Urinary bladder (tissue), 4 donors: ENCODE measurements around the gene ANKRD62. TPM values are rescaled to one million over a fixed set of nuclear protein-coding genes. Genes with fewer than 3 reads are reported as not detected.
"Not testable (repeated sequence)": the region's sequence is repeated elsewhere in the genome, so short reads cannot be mapped to it uniquely, and the experiment has no call there.

ENCODE experiments used
- DNase-seq: peaks from one replicate; pipeline ENCODE4 v3.0.0-alpha.2; 2015; ENCODE audit errors: extremely low spot score
- H3K27ac ChIP-seq: one replicate; pipeline ENCODE4 v1.5.1; 2013; ENCODE audit warnings: low read depth, mild to moderate bottlenecking, moderate library complexity
- H3K36me3 ChIP-seq: one replicate; pipeline ENCODE4 v1.6.1; 2013; ENCODE audit warnings: mild to moderate bottlenecking, moderate library complexity; ENCODE audit not compliant: insufficient read depth
- H3K4me1 ChIP-seq: one replicate; pipeline ENCODE4 v1.6.1; 2013; ENCODE audit warnings: mild to moderate bottlenecking, moderate library complexity; ENCODE audit not compliant: insufficient read depth
- H3K4me3 ChIP-seq: one replicate; pipeline ENCODE4 v1.5.1; 2013; ENCODE audit warnings: low read depth, low read length
- WGBS: extraction: QIAGEN DNeasy Blood & Tissue Kit; methylation state at CpG from one replicate; pipeline ENCODE4 v1.1.7; 2013; 5-methylcytosine and 5-hydroxymethylcytosine counted together
- polyA plus RNA-seq: library from polyadenylated mRNA; stranded (reverse); fragments of 200-250 nt; gene quantifications from one replicate; pipeline ENCODE4 v1.2.3, GENCODE V29; 2013
- small RNA-seq: library from RNA; depleted of rRNA; stranded (forward); fragments of <200 nt; gene quantifications from one replicate; pipeline ENCODE3, GENCODE V24; 2014
- total RNA-seq: library from RNA; depleted of rRNA; stranded (reverse); fragments of >200 nt; gene quantifications from one replicate; pipeline ENCODE4 v1.2.3, GENCODE V29; 2014
- donor health status: healthy with polysubstance abuse.
- donor health status: healthy.

The ANKRD62 gene
- total and polyA plus RNA-seq, 2 donors: 0.11 TPM; not detected in 1

- H3K27ac ChIP-seq, H3K4me3 ChIP-seq, DNase-seq, H3K4me1 ChIP-seq, H3K36me3 ChIP-seq: not testable (repeated sequence)
- WGBS: no CpG with 5 or more reads among the region's 5 CpGs
Measured at GRCh38 chr18:12149431-12149830, 55.8 kb downstream of the ANKRD62 start.

GRCh38 chr18:12154361-12154760 is 60.7 kb downstream of the ANKRD62 start:
- DNase-seq: no peak
- H3K4me1 ChIP-seq: no peaks in the 10 kb centered on the region
- H3K4me3 ChIP-seq: no peak overlapping the region
- H3K27ac ChIP-seq: no peak overlapping the region
- 80% methylated on average over 4 of the region's 4 CpGs for WGBS
- H3K36me3 ChIP-seq: no peaks in the 10 kb centered on the region

- no peak for DNase-seq
- H3K36me3 ChIP-seq: no peaks in the 10 kb centered on the region
- H3K27ac ChIP-seq: no peak overlapping the region
- no peaks in the 10 kb centered on the region for H3K4me1 ChIP-seq
- H3K4me3 ChIP-seq: no peak overlapping the region
- 50% methylated on average over 3 of the region's 3 CpGs for whole genome bisulfite sequencing
Measured at GRCh38 chr18:12155996-12156395, 62.4 kb downstream of the ANKRD62 start.

- H3K27ac ChIP-seq: no peak overlapping the region
- H3K4me1 ChIP-seq: no peaks in the 10 kb centered on the region
- DNase-seq: no peak
- H3K36me3 ChIP-seq: no peaks in the 10 kb centered on the region
- no peak overlapping the region for H3K4me3 ChIP-seq
- WGBS: 19% methylated on average over 1 of the region's 1 CpG
Measured at GRCh38 chr18:12159446-12159845, 65.8 kb downstream of the ANKRD62 start.

- no peak overlapping the region for H3K27ac ChIP-seq
- no peak overlapping the region for H3K4me3 ChIP-seq
- H3K36me3 ChIP-seq: no peaks in the 10 kb centered on the region
- no peak for DNase-seq
- no peaks in the 10 kb centered on the region for H3K4me1 ChIP-seq
Measured at GRCh38 chr18:12162786-12163185, 69.1 kb downstream of the ANKRD62 start.

- no peak for DNase-seq
- H3K4me3 ChIP-seq: no peak overlapping the region
- 90% methylated on average over 2 of the region's 2 CpGs for WGBS
- no peaks in the 10 kb centered on the region for H3K4me1 ChIP-seq
- no peaks in the 10 kb centered on the region for H3K36me3 ChIP-seq
- H3K27ac ChIP-seq: no peak overlapping the region
Measured at GRCh38 chr18:12165038-12165768, 71.6 kb downstream of the ANKRD62 start.

Small RNA genes lying within 50 kb of the gene (small RNA-seq; reads per million reads assigned to genes)
- not detected for gene RNU6-324P

Other genes with a start within 250 kb of the ANKRD62 start
- gene CHMP1B, start 242.4 kb upstream of the ANKRD62 start, total RNA-seq: 39.1 TPM
- 46.0 TPM for gene CHMP1B, start 242.4 kb upstream of the ANKRD62 start, polyA plus RNA-seq
- gene MPPE1, start 185.5 kb upstream of the ANKRD62 start, total RNA-seq: 25.4 TPM
- gene MPPE1, start 185.5 kb upstream of the ANKRD62 start, polyA plus RNA-seq: 31.7 TPM
- 38.2 TPM for gene IMPA2, start 112.3 kb upstream of the ANKRD62 start, total RNA-seq
- 111 TPM for gene IMPA2, start 112.3 kb upstream of the ANKRD62 start, polyA plus RNA-seq
- 0.48 TPM for gene CIDEA, start 160.5 kb downstream of the ANKRD62 start, total RNA-seq
- gene CIDEA, start 160.5 kb downstream of the ANKRD62 start, polyA plus RNA-seq: 2.2 TPM
- gene TUBB6, start 214.4 kb downstream of the ANKRD62 start, total RNA-seq: 441 TPM
- gene TUBB6, start 214.4 kb downstream of the ANKRD62 start, polyA plus RNA-seq: 310 TPM